Measurements from ENCODE around the gene GNAI2. TPM values are rescaled to one million over a fixed set of nuclear protein-coding genes. Genes with fewer than 3 reads are reported as not detected.
A peak's percentile ranks its signal among the peaks of the same experiment; 100 is the strongest.

The GNAI2 gene
- total and polyA plus RNA-seq, 2 donors (not counting 3 experiments of a cell fraction or from before 2014, with no cell fraction given), result 767 to 1,875 TPM

DNA sequence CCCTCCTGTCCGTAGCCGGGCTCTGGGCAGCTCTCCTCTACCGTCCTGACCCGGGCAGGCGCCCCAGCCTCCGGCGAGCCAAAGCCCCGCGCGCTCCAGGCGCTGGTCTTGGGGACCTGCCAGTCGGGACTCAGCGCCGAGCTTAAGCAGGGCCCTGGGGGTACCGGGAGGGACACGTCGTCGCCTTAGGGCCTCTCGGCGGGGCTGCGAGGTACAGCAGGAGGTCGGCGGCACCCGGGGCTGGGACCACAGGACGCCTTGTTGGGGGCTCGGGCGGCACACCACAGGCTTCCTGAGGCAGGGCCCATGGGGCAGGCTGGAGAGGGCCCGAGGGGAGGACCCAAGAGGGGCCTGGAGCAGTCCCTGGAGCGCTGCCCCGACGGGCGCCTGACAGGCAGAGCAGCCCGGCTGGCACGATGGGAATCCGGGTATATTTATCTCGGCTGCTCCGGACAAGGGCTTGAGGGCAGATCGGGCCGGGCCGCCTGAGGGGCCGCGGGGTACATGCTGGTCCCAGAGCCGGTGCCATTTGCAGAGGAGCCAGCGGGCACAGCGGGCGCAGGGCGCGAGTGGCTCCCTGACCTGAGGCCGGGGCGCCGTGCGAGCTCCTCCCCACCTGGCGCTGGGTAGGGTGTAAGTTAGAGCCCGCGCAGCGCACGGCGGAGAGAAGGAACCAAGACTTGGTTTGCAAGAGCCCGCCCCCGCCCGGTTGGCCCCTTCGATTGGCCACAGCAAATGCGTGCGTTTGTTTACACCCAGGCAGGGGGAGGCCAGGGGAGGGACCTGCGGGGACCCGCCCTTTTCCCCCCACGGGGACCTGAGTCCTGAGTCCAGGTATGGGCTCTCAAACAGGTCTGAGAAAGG, 30.4 kb upstream of the GNAI2 start:
- H3K4me2 ChIP-seq (ENCODE audit: insufficient read depth, low read length), result peak overlapping the region; percentile 59

DNA sequence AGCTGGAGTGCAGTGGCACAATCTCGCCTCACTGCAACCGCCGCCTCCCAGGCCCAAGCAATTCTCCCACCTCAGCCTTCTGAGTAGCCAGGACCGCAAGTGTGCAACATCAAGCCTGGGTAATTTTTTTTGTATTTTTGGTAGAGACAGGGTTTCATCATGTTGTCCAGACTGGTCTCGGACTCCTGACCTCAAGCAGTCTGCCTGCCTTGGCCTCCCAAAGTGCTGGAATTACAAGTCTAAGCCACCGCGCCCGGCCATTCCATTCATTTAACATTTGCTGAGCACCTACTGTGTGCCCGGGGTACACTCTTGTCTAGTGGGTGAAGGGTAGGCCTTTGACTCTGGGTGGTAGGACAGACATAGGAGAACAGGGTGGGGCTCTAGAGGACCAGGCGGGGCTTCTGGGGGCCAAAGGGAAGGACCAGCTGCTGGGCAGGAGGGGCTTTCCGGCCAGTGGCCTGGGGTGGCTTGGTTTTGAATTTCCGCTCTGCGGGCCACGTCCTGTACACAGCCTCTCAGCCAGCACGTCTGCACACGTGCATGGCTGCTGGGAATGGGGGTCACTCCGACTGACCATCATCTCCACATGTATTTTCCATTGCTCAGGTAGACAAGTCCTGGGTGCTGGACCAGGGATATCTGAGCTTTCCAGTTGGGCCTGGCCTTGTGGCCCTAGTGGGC, 28.5 kb upstream of the GNAI2 start:
- Histone ChIP-seq H3K9me3 (replicated peaks; ENCODE audit: control insufficient read depth, insufficient read depth, low read length) (no peaks in the 10 kb centered on the region), H4K20me1 (replicated peaks; ENCODE audit: control insufficient read depth, extremely low read depth, insufficient read depth, low read length) (no peaks in the 10 kb centered on the region), H3K36me3 (ENCODE audit: control insufficient read depth in 2 of 2, extremely low read depth in 1 of 2, insufficient read depth in 2 of 2, low read length in 2 of 2) (no peaks in the 10 kb centered on the region), H2AFZ (ENCODE audit: low read depth, low read length) (no peak overlapping the region), H3K27ac (ENCODE audit: insufficient read depth, low read depth, low read length) (no peak overlapping the region), H3K9ac (replicated peaks; ENCODE audit: extremely low read depth, insufficient read depth, low read length) (no peak overlapping the region), H3K4me2 (ENCODE audit: insufficient read depth, low read length) (no peak overlapping the region), H3K4me1 (ENCODE audit: control insufficient read depth, extremely low read depth, insufficient read depth, low read length) (peaks cover 3% of the 10 kb centered on the region), H3K27me3 (ENCODE audit: control insufficient read depth in 2 of 2, insufficient read depth in 2 of 2, low read length in 2 of 2) (peaks cover 18% of the 10 kb centered on the region in 2 experiments), H3K79me2 (ENCODE audit: control insufficient read depth, insufficient read depth, low read length) (no peaks in the 10 kb centered on the region), H3K4me3 (replicated peaks in 1 of 3; ENCODE audit: insufficient read depth in 1 of 3, low read depth in 1 of 3, low read length in 3 of 3) (no peak overlapping the region), H3K9me1 (replicated peaks; ENCODE audit: control insufficient read depth, extremely low read depth, insufficient read depth, low read length) (no peaks in the 10 kb centered on the region)
- no peak for TF ChIP-seq POLR2A (IDR thresholded peaks at IDR 0.05; ENCODE audit: low read depth, low read length)
- TF ChIP-seq, protein P1, sequence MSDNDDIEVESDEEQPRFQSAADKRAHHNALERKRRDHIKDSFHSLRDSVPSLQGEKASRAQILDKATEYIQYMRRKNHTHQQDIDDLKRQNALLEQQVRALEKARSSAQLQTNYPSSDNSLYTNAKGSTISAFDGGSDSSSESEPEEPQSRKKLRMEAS (IDR thresholded peaks at IDR 0.05; ENCODE audit: insufficient read depth, insufficient read length), result no peak
- TF ChIP-seq EZH2 (IDR thresholded peaks at IDR 0.05; ENCODE audit: borderline replicate concordance, low read depth, low read length, severe bottlenecking), result no peak
- TF ChIP-seq GATA2 (IDR thresholded peaks at IDR 0.05; ENCODE audit: insufficient read depth, insufficient read length, low read depth, low read length), result no peak
- TF ChIP-seq, protein P2, sequence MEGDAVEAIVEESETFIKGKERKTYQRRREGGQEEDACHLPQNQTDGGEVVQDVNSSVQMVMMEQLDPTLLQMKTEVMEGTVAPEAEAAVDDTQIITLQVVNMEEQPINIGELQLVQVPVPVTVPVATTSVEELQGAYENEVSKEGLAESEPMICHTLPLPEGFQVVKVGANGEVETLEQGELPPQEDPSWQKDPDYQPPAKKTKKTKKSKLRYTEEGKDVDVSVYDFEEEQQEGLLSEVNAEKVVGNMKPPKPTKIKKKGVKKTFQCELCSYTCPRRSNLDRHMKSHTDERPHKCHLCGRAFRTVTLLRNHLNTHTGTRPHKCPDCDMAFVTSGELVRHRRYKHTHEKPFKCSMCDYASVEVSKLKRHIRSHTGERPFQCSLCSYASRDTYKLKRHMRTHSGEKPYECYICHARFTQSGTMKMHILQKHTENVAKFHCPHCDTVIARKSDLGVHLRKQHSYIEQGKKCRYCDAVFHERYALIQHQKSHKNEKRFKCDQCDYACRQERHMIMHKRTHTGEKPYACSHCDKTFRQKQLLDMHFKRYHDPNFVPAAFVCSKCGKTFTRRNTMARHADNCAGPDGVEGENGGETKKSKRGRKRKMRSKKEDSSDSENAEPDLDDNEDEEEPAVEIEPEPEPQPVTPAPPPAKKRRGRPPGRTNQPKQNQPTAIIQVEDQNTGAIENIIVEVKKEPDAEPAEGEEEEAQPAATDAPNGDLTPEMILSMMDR (IDR thresholded peaks at IDR 0.05; ENCODE audit: extremely low read depth in 1 of 2, insufficient read depth in 1 of 2, low read depth in 1 of 2, low read length in 2 of 2), result no peak
- TF ChIP-seq JUN (IDR thresholded peaks at IDR 0.05; ENCODE audit: borderline replicate concordance, insufficient read depth, insufficient read length, low read depth), result no peak
- TF ChIP-seq FOS (IDR thresholded peaks at IDR 0.05; ENCODE audit: borderline replicate concordance, insufficient read depth, low read length), result no peak
- TF ChIP-seq POLR2AphosphoS5 (IDR thresholded peaks at IDR 0.05; ENCODE audit: insufficient read depth, low read depth, low read length), result no peak
- no peak for TF ChIP-seq MYC (IDR thresholded peaks at IDR 0.05; ENCODE audit: low read depth, low read length)
- ChIA-PET CTCF (interaction anchor here (3.3 to 6.4 kb wide), 3 partner anchors 11 to 19 kb away, joined by 15 to 53 read pairs (median 43); no protein-coding TSS in a partner anchor), POLR2A (no interaction called here)
- intact Hi-C loops (cut with micrococcal nuclease), result no loop called here
- no TSS peak for BruUV-seq (replicated peaks)
- no peak for DNase-seq (ENCODE audit: low read depth, low spot score)
- no peak for FAIRE-seq
- dilution Hi-C loops (cut with MboI; ENCODE audit: extremely low pct_ligation_motif_present, low sequenced_read_pairs), result no loop called here

More for the DNA sequence above, 30.4 kb upstream of the GNAI2 start:
- Histone ChIP-seq H3K27ac (ENCODE audit: insufficient read depth, low read depth, low read length) (no peak overlapping the region), H3K36me3 (ENCODE audit: control insufficient read depth in 2 of 2, extremely low read depth in 1 of 2, insufficient read depth in 2 of 2, low read length in 2 of 2) (no peaks in the 10 kb centered on the region), H3K9ac (replicated peaks; ENCODE audit: extremely low read depth, insufficient read depth, low read length) (no peak overlapping the region), H3K9me1 (replicated peaks; ENCODE audit: control insufficient read depth, extremely low read depth, insufficient read depth, low read length) (no peaks in the 10 kb centered on the region), H3K4me1 (ENCODE audit: control insufficient read depth, extremely low read depth, insufficient read depth, low read length) (peaks cover 3% of the 10 kb centered on the region), H3K4me3 (replicated peaks in 1 of 3; ENCODE audit: insufficient read depth in 1 of 3, low read depth in 1 of 3, low read length in 3 of 3) (peak overlapping the region in 2 of 3 experiments; percentile 27 to 36), H3K79me2 (ENCODE audit: control insufficient read depth, insufficient read depth, low read length) (no peaks in the 10 kb centered on the region), H3K27me3 (ENCODE audit: control insufficient read depth in 2 of 2, insufficient read depth in 2 of 2, low read length in 2 of 2) (peaks cover 18% of the 10 kb centered on the region in 2 experiments), H3K9me3 (replicated peaks; ENCODE audit: control insufficient read depth, insufficient read depth, low read length) (no peaks in the 10 kb centered on the region), H2AFZ (ENCODE audit: low read depth, low read length) (peak overlapping the region; percentile 39), H4K20me1 (replicated peaks; ENCODE audit: control insufficient read depth, extremely low read depth, insufficient read depth, low read length) (no peaks in the 10 kb centered on the region)
- peak; percentile 31 for DNase-seq (ENCODE audit: low read depth, low spot score)
- FAIRE-seq, result no peak
- ChIA-PET POLR2A (interaction anchor here (0.6 kb wide), 1 partner anchor 57 kb away, joined by 16 read pairs; no protein-coding TSS in a partner anchor), CTCF (interaction anchor here (1.1 to 6.4 kb wide), 4 partner anchors 11 to 21 kb away, joined by 3 to 43 read pairs (median 38); no protein-coding TSS in a partner anchor)
- no TSS peak for BruUV-seq (replicated peaks)
- TF ChIP-seq POLR2AphosphoS5 (IDR thresholded peaks at IDR 0.05; ENCODE audit: insufficient read depth, low read depth, low read length) (no peak), MYC (IDR thresholded peaks at IDR 0.05; ENCODE audit: low read depth, low read length) (no peak), EZH2 (IDR thresholded peaks at IDR 0.05; ENCODE audit: borderline replicate concordance, low read depth, low read length, severe bottlenecking) (peak; percentile 76), FOS (IDR thresholded peaks at IDR 0.05; ENCODE audit: borderline replicate concordance, insufficient read depth, low read length) (no peak), POLR2A (IDR thresholded peaks at IDR 0.05; ENCODE audit: low read depth, low read length) (no peak), GATA2 (IDR thresholded peaks at IDR 0.05; ENCODE audit: insufficient read depth, insufficient read length, low read depth, low read length) (no peak)
- TF ChIP-seq, protein P1 (IDR thresholded peaks at IDR 0.05; ENCODE audit: insufficient read depth, insufficient read length), result no peak
- intact Hi-C loops (cut with micrococcal nuclease), result no loop called here
- dilution Hi-C loops (cut with MboI; ENCODE audit: extremely low pct_ligation_motif_present, low sequenced_read_pairs), result no loop called here

Measured in endothelial cell of umbilical vein (primary cell).